Endometrium (tissue), 2 donors: ENCODE data around the gene MAML3.

Source experiments
- FAIRE-seq: peaks from 2 replicates; lab custom pipeline; 2012; peaks lifted over from hg19 to GRCh38; lab: Jason Lieb, UNC
- donor health status: control.
- donor health status: control.

Gene MAML3

GRCh38 chr4:140153718-140154571 lies at the start of gene MAML3:
Gene MAML3 (minus strand): TSS chr4:140154184. CDS start chr4:140153327, 857 bp downstream.
- no peak for FAIRE-seq

GRCh38 chr4:140198942-140199341 lies 45.0 kb upstream of the MAML3 start:
- FAIRE-seq: peak; percentile 65

GRCh38 chr4:140195806-140196205 lies 41.8 kb upstream of the MAML3 start:
- no peak for FAIRE-seq

- FAIRE-seq: no peak
Observed at GRCh38 chr4:140189805-140190204, 35.8 kb upstream of the MAML3 start.

- no peak for FAIRE-seq
Observed at GRCh38 chr4:140188975-140189374, 35.0 kb upstream of the MAML3 start.

- FAIRE-seq: no peak
Observed at GRCh38 chr4:140187316-140187695, 33.3 kb upstream of the MAML3 start.

GRCh38 chr4:140186651-140187315 lies 32.8 kb upstream of the MAML3 start:
- FAIRE-seq: no peak

GRCh38 chr4:140186082-140186438 lies 32.1 kb upstream of the MAML3 start:
- FAIRE-seq: no peak

GRCh38 chr4:140185412-140186081 lies 31.6 kb upstream of the MAML3 start:
- FAIRE-seq: no peak

GRCh38 chr4:140183270-140183669 lies 29.3 kb upstream of the MAML3 start:
- FAIRE-seq: no peak

- FAIRE-seq: peak; percentile 62
Observed at GRCh38 chr4:140180577-140180976, 26.6 kb upstream of the MAML3 start.

- no peak for FAIRE-seq
Observed at GRCh38 chr4:140176735-140177134, 22.8 kb upstream of the MAML3 start.

GRCh38 chr4:140174543-140174942 lies 20.6 kb upstream of the MAML3 start:
- FAIRE-seq: no peak

GRCh38 chr4:140172960-140173359 lies 19.0 kb upstream of the MAML3 start:
- FAIRE-seq: no peak

GRCh38 chr4:140170299-140170698 lies 16.3 kb upstream of the MAML3 start:
- no peak for FAIRE-seq

GRCh38 chr4:140168936-140169335 lies 15.0 kb upstream of the MAML3 start:
- no peak for FAIRE-seq

GRCh38 chr4:140168474-140168873 lies 14.5 kb upstream of the MAML3 start:
- no peak for FAIRE-seq

GRCh38 chr4:140163029-140163810 lies 9.2 kb upstream of the MAML3 start:
- FAIRE-seq: no peak

- FAIRE-seq: no peak
Observed at GRCh38 chr4:140162596-140162995, 8.6 kb upstream of the MAML3 start.

- no peak for FAIRE-seq
Observed at GRCh38 chr4:140158365-140159030, 4.5 kb upstream of the MAML3 start.

- FAIRE-seq: no peak
Observed at GRCh38 chr4:140157341-140157740, 3.4 kb upstream of the MAML3 start.
